Measurements from ENCODE around the gene HLCS. TPM values are rescaled to one million over a fixed set of nuclear protein-coding genes. Genes with fewer than 3 reads are reported as not detected.

Gene HLCS
- total RNA-seq, 1 donor from 2014 or later: 20.2 TPM

DNA sequence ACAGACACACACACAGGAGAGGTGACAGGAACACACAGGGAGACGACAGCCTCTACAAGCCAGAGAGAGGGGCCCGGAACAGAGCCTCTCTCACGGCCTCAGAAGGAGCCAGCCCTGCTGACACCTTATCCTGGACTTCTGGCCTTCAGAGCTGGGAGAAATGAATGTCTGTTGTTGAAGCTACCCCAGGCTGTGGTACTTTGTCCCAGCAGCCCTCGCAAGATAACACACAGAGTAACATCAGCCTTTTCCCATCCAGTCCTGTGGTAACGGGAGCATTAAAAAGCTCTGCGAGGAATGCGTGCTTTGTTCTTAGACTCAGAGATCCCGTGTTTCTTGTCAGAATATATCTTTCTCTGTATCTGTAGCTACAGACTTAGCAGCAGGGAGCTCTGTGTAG, 136.4 kb downstream of the HLCS start:
- DNase-seq (ENCODE audit: low spot score in 2 of 2, unreplicated experiment in 2 of 2): no peak
- peaks cover 8% of the 10 kb centered on the region for H3K4me1 Mint-ChIP-seq
- H3K27me3 Mint-ChIP-seq (ENCODE audit: low read depth): no peaks in the 10 kb centered on the region
- H3K4me3 Mint-ChIP-seq: no peak overlapping the region
- no peaks in the 10 kb centered on the region for H3K9me3 Mint-ChIP-seq
- no peak overlapping the region for H3K27ac Mint-ChIP-seq
- TF ChIP-seq, protein P1, sequence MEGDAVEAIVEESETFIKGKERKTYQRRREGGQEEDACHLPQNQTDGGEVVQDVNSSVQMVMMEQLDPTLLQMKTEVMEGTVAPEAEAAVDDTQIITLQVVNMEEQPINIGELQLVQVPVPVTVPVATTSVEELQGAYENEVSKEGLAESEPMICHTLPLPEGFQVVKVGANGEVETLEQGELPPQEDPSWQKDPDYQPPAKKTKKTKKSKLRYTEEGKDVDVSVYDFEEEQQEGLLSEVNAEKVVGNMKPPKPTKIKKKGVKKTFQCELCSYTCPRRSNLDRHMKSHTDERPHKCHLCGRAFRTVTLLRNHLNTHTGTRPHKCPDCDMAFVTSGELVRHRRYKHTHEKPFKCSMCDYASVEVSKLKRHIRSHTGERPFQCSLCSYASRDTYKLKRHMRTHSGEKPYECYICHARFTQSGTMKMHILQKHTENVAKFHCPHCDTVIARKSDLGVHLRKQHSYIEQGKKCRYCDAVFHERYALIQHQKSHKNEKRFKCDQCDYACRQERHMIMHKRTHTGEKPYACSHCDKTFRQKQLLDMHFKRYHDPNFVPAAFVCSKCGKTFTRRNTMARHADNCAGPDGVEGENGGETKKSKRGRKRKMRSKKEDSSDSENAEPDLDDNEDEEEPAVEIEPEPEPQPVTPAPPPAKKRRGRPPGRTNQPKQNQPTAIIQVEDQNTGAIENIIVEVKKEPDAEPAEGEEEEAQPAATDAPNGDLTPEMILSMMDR (IDR thresholded peaks at IDR 0.05; ENCODE audit: unreplicated experiment): no peak
- no peaks in the 10 kb centered on the region for H3K36me3 Mint-ChIP-seq

DNA sequence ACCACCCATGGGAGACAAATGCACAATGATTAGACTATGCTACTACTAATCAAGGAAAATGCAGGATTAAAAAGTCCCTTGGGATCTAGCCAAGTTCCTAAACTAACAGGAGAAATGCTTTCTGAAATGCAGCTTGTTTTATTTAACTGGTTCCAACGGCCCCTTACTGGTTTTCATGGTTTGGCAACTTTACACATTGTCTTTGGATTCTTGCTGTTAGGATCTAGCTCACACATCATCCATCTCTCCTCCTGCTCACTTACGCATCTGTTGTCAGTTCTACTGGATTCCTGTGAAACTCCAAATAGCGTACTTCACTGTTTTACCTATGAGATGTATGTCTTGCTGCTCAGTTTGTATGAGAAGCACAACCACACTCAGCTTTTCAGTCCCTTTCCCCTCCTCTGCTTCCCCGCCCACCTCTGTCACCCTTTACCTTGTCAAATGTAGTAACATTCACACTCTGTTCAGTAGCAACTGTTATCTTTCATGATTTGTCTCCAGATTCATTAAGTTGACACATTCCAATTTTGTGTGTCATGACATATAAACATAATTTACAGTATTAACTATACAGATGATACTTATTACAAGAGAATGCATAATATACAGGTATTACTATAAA, 137.5 kb downstream of the HLCS start:
- peaks cover 8% of the 10 kb centered on the region for H3K4me1 Mint-ChIP-seq
- H3K27me3 Mint-ChIP-seq (ENCODE audit: low read depth): no peaks in the 10 kb centered on the region
- H3K4me3 Mint-ChIP-seq: no peak overlapping the region
- H3K27ac Mint-ChIP-seq: no peak overlapping the region
- TF ChIP-seq, protein P1 (IDR thresholded peaks at IDR 0.05; ENCODE audit: unreplicated experiment): no peak
- DNase-seq (ENCODE audit: low spot score in 2 of 2, unreplicated experiment in 2 of 2): no peak
- no peaks in the 10 kb centered on the region for H3K9me3 Mint-ChIP-seq
- H3K36me3 Mint-ChIP-seq: peaks cover 6% of the 10 kb centered on the region

DNA sequence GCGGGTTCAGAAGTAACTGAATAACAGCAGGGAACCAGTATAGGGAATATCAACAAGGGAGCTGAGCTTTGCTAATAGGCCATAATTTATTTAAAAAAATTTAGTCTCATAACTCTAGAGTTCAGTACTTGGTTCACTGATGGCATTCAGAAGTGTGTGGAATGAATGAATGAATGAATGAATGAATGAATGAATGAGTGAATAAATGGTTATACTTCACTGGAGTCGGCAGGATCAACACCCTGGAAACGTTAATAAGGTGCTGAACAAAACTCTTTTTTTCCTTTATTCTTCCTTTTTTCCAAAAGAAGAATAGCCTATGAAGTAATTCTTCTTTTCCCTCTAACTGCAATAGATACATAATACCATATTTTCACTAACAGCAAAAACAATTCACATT, 138.3 kb downstream of the HLCS start:
- H3K27me3 Mint-ChIP-seq (ENCODE audit: low read depth): no peaks in the 10 kb centered on the region
- peaks cover 6% of the 10 kb centered on the region for H3K36me3 Mint-ChIP-seq
- no peak for DNase-seq (ENCODE audit: low spot score in 2 of 2, unreplicated experiment in 2 of 2)
- H3K4me1 Mint-ChIP-seq: peaks cover 8% of the 10 kb centered on the region
- H3K27ac Mint-ChIP-seq: no peak overlapping the region
- TF ChIP-seq, protein P1 (IDR thresholded peaks at IDR 0.05; ENCODE audit: unreplicated experiment): no peak
- no peak overlapping the region for H3K4me3 Mint-ChIP-seq
- H3K9me3 Mint-ChIP-seq: no peaks in the 10 kb centered on the region

DNA sequence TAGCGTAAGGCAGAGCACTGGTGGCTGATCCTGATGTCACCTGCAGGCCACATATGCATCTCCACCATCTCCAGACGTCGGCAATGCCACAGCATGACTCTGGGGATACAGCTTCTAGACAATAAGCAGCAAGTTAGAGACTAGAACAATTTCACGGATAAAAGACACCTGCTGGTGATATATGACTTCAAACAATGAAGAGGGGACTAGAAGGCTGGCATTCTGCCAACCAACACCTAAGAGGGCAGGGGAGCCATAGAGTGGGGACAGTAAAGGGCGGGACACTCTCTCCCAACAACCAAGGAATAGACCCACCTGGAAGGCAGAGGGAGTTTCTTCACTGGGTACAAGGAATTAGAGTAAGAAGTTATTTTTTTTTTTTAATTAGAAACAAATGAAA, 140.8 kb downstream of the HLCS start:
- no peak for DNase-seq (ENCODE audit: low spot score in 2 of 2, unreplicated experiment in 2 of 2)
- H3K4me1 Mint-ChIP-seq: peaks cover 16% of the 10 kb centered on the region
- H3K9me3 Mint-ChIP-seq: no peaks in the 10 kb centered on the region
- TF ChIP-seq, protein P1 (IDR thresholded peaks at IDR 0.05; ENCODE audit: unreplicated experiment): no peak
- no peaks in the 10 kb centered on the region for H3K27me3 Mint-ChIP-seq (ENCODE audit: low read depth)
- H3K36me3 Mint-ChIP-seq: peaks cover 6% of the 10 kb centered on the region
- H3K27ac Mint-ChIP-seq: no peak overlapping the region
- no peak overlapping the region for H3K4me3 Mint-ChIP-seq

DNA sequence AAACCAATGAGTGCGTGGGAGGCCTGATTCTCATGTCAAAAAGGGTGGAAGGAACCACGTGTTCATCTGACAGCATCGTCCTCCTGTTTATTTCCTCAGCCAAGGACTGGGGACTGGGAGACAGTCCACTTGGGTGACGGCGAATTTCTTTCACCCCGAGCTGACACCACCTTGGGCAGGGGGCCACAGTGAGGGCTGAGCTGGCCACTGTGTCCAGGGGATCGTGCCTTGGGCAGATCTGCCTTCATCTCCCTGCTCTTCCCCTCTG, 145.5 kb downstream of the HLCS start:
- DNase-seq (ENCODE audit: low spot score in 2 of 2, unreplicated experiment in 2 of 2): no peak
- H3K27me3 Mint-ChIP-seq (ENCODE audit: low read depth): no peaks in the 10 kb centered on the region
- no peak overlapping the region for H3K27ac Mint-ChIP-seq
- H3K4me3 Mint-ChIP-seq: no peak overlapping the region
- H3K4me1 Mint-ChIP-seq: peaks cover 14% of the 10 kb centered on the region
- no peaks in the 10 kb centered on the region for H3K9me3 Mint-ChIP-seq
- peaks cover 6% of the 10 kb centered on the region for H3K36me3 Mint-ChIP-seq
- TF ChIP-seq, protein P1 (IDR thresholded peaks at IDR 0.05; ENCODE audit: unreplicated experiment): no peak
